HEK293 (cell line): ENCODE results near the gene PALM.
A peak's percentile ranks its signal among the peaks of the same experiment; 100 is the strongest.

Experiments used
- CTCF ChIA-PET: fragments of 350-600 bp; formaldehyde crosslinking; extraction: SDS; loops from one replicate; lab custom pipeline; 2021; ENCODE audit warnings: antibody characterized with exemption; lab: Yijun Ruan, JAX
- POLR2A ChIA-PET: fragments of 300-600 bp; formaldehyde crosslinking; extraction: SDS; loops from one replicate; lab custom pipeline; 2020; ENCODE audit warnings: antibody characterized with exemption, inconsistent platforms; lab: Yijun Ruan, JAX
- H3K27ac ChIP-seq: fragments of 200-500 bp; sonication (Bioruptor generic); 2 replicates; pipeline ENCODE4 v1.5.1; 2014; ENCODE audit warnings: low read depth, low read length, control low read depth, inconsistent platforms; ENCODE audit errors: extremely low read depth
- H3K36me3 ChIP-seq, 2 experiments: fragments of 200-500 bp in 1 of 2; sonication (Bioruptor generic) in 1 of 2; 1 replicate in 1 of 2; 2 replicates in 1 of 2; pipeline ENCODE4 v1.5.1; 2014 to 2017; ENCODE audit warnings: inconsistent platforms in 2 of 2, low read length in 2 of 2; ENCODE audit not compliant: control insufficient read depth in 2 of 2, insufficient read depth in 1 of 2
- H3K4me1 ChIP-seq: fragments of 200-500 bp; sonication (Bioruptor generic); 2 replicates; pipeline ENCODE4 v1.5.1; 2014; ENCODE audit warnings: mild to moderate bottlenecking, low read length, inconsistent platforms; ENCODE audit not compliant: control insufficient read depth, insufficient read depth
- H3K4me3 ChIP-seq: 2 replicates; pipeline ENCODE4 v1.5.1; 2011; ENCODE audit warnings: low read depth, mild to moderate bottlenecking, control low read depth, low read length, moderate library complexity
- H3K9me3 ChIP-seq: fragments of 200-500 bp; sonication (Bioruptor generic); 2 replicates; pipeline ENCODE4 v1.5.1; 2014; ENCODE audit warnings: low read depth, low read length, inconsistent platforms; ENCODE audit not compliant: control insufficient read depth, insufficient read depth
- EGR2 ChIP-seq: fragments of 450-650 bp; formaldehyde crosslinking; IDR thresholded peaks from 2 replicates; pipeline ENCODE4 v1.5.1; 2016; ENCODE audit warnings: low read depth, missing biosample characterization, missing genetic modification characterization
- FEZF1 ChIP-seq: fragments of 450-650 bp; formaldehyde crosslinking; IDR thresholded peaks from 2 replicates; pipeline ENCODE4 v1.5.1; 2016; ENCODE audit warnings: missing biosample characterization, missing genetic modification characterization
- GLI2 ChIP-seq: fragments of 450-650 bp; formaldehyde crosslinking; IDR thresholded peaks from 2 replicates; pipeline ENCODE4; 2017; ENCODE audit warnings: missing biosample characterization, missing genetic modification characterization, low read depth, borderline replicate concordance
- GLI4 ChIP-seq: fragments of 450-650 bp; formaldehyde crosslinking; IDR thresholded peaks from 2 replicates; pipeline ENCODE4 v1.5.1; 2016; ENCODE audit warnings: missing biosample characterization, missing genetic modification characterization
- GLIS1 ChIP-seq: fragments of 450-650 bp; formaldehyde crosslinking; IDR thresholded peaks from 2 replicates; pipeline ENCODE4 v1.5.1; 2016; ENCODE audit warnings: missing biosample characterization, missing genetic modification characterization
- KLF17 ChIP-seq: fragments of 450-650 bp; formaldehyde crosslinking; IDR thresholded peaks from 2 replicates; pipeline ENCODE4 v1.5.1; 2016; ENCODE audit warnings: missing biosample characterization, missing genetic modification characterization
- KLF9 ChIP-seq: fragments of 450-650 bp; formaldehyde crosslinking; IDR thresholded peaks from 2 replicates; pipeline ENCODE4 v1.5.1; 2016; ENCODE audit warnings: missing biosample characterization, missing genetic modification characterization, low read depth
- SCRT1 ChIP-seq: fragments of 450-650 bp; formaldehyde crosslinking; IDR thresholded peaks from 2 replicates; pipeline ENCODE4 v1.5.1; 2016; ENCODE audit warnings: missing biosample characterization, missing genetic modification characterization, borderline replicate concordance
- TRIM28 ChIP-seq: IDR thresholded peaks from 2 replicates; pipeline ENCODE4 v1.6.1; 2011; ENCODE audit warnings: low read length, control low read depth, borderline replicate concordance
- ZBTB1 ChIP-seq: fragments of 450-650 bp; formaldehyde crosslinking; IDR thresholded peaks from 2 replicates; pipeline ENCODE4 v1.5.1; 2016; ENCODE audit warnings: missing biosample characterization, missing genetic modification characterization
- ZBTB10 ChIP-seq: fragments of 450-650 bp; formaldehyde crosslinking; IDR thresholded peaks from 2 replicates; pipeline ENCODE4 v1.5.1; 2016; ENCODE audit warnings: missing biosample characterization, missing genetic modification characterization
- ZBTB48 ChIP-seq: fragments of 450-650 bp; formaldehyde crosslinking; IDR thresholded peaks from 2 replicates; pipeline ENCODE4 v1.5.1; 2016; ENCODE audit warnings: missing biosample characterization, missing genetic modification characterization
- ZFP3 ChIP-seq: fragments of 450-650 bp; formaldehyde crosslinking; IDR thresholded peaks from 2 replicates; pipeline ENCODE4 v1.5.1; 2016; ENCODE audit warnings: low read depth, missing biosample characterization, missing genetic modification characterization
- ZIC2 ChIP-seq: fragments of 450-650 bp; formaldehyde crosslinking; IDR thresholded peaks from 2 replicates; pipeline ENCODE4 v1.5.1; 2016; ENCODE audit warnings: missing biosample characterization, missing genetic modification characterization
- ZNF169 ChIP-seq: fragments of 450-650 bp; formaldehyde crosslinking; IDR thresholded peaks from 2 replicates; pipeline ENCODE4 v1.5.1; 2016; ENCODE audit warnings: missing biosample characterization, missing genetic modification characterization
- ZNF23 ChIP-seq: fragments of 450-650 bp; formaldehyde crosslinking; IDR thresholded peaks from 2 replicates; pipeline ENCODE4 v1.5.1; 2016; ENCODE audit warnings: missing biosample characterization, missing genetic modification characterization, borderline replicate concordance
- ZNF473 ChIP-seq: fragments of 450-650 bp; formaldehyde crosslinking; IDR thresholded peaks from 2 replicates; pipeline ENCODE4 v1.5.1; 2017; ENCODE audit warnings: missing biosample characterization, missing genetic modification characterization
- ZNF48 ChIP-seq: fragments of 450-650 bp; formaldehyde crosslinking; IDR thresholded peaks from 2 replicates; pipeline ENCODE4 v1.5.1; 2016; ENCODE audit warnings: missing biosample characterization, missing genetic modification characterization
- ZNF610 ChIP-seq: fragments of 450-650 bp; formaldehyde crosslinking; IDR thresholded peaks from 2 replicates; pipeline ENCODE4 v1.5.1; 2016; ENCODE audit warnings: missing biosample characterization, missing genetic modification characterization, borderline replicate concordance
- ZNF624 ChIP-seq: fragments of 450-650 bp; formaldehyde crosslinking; IDR thresholded peaks from 2 replicates; pipeline ENCODE4 v1.5.1; 2017; ENCODE audit warnings: missing biosample characterization, missing genetic modification characterization
- ZNF776 ChIP-seq: fragments of 450-650 bp; formaldehyde crosslinking; IDR thresholded peaks from 2 replicates; pipeline ENCODE4 v1.5.0; 2017; ENCODE audit warnings: missing biosample characterization, missing genetic modification characterization, borderline replicate concordance
- ZSCAN16 ChIP-seq: fragments of 450-650 bp; formaldehyde crosslinking; IDR thresholded peaks from 2 replicates; pipeline ENCODE4 v1.5.1; 2016; ENCODE audit warnings: missing biosample characterization, missing genetic modification characterization

The PALM gene

GRCh38 chr19:677201-677600 is 31.5 kb upstream of the PALM start (continued):
- no peak for TF ChIP-seq GLI4 (tag by site-specific recombination)
- no peak for TF ChIP-seq ZNF624
- TF ChIP-seq ZNF23 (tag by site-specific recombination) = no peak
- TF ChIP-seq ZBTB10 = no peak
- no peak for TF ChIP-seq ZNF48 (tag by site-specific recombination)
- TF ChIP-seq EGR2 (tag by site-specific recombination) = 0 out of 2 replicates have a peak, but pooled peaks have one; percentile 16
- TF ChIP-seq ZSCAN16 (tag by site-specific recombination) = no peak
- TF ChIP-seq FEZF1 (tag by site-specific recombination) = no peak
- no peak for TF ChIP-seq ZBTB1 (tag by site-specific recombination)
- TF ChIP-seq ZBTB48 (tag by site-specific recombination) = no peak
- TF ChIP-seq ZNF473 (tag by site-specific recombination) = no peak
- no peak for TF ChIP-seq ZNF169 (tag by site-specific recombination)
- no peak for TF ChIP-seq KLF9 (tag by site-specific recombination)
- TF ChIP-seq ZNF776 (tag by site-specific recombination) = no peak

- Histone ChIP-seq H3K36me3 (no peaks in the 10 kb centered on the region), H3K4me3 (no peak overlapping the region), H3K9me3 (no peaks in the 10 kb centered on the region), H3K4me1 (no peaks in the 10 kb centered on the region), H3K27ac (no peak overlapping the region)
- POLR2A ChIA-PET = interaction anchor here (0.7 to 2.0 kb wide), 8 partner anchors 14 to 280 kb away, joined by 4 to 8 read pairs (median 4); partner anchors contain the start of gene RNF126
- CTCF ChIA-PET = interaction anchor here (0.9 to 1.0 kb wide), 3 partner anchors 9 to 167 kb away, joined by 3 to 4 read pairs (median 4); no protein-coding TSS in a partner anchor
- peak; percentile 74 for TF ChIP-seq GLIS1 (tag by site-specific recombination)
- no peak for TF ChIP-seq GLI2 (tag by site-specific recombination)
- TF ChIP-seq ZIC2 (tag by site-specific recombination) = 0 out of 2 replicates have a peak, but pooled peaks have one; percentile 36
- no peak for TF ChIP-seq TRIM28
- TF ChIP-seq ZNF610 = no peak
Measured at GRCh38 chr19:677601-678436, 30.9 kb upstream of the PALM start.

GRCh38 chr19:678791-679388 is 29.8 kb upstream of the PALM start:
- H3K27ac ChIP-seq = no peak overlapping the region
- CTCF ChIA-PET = interaction anchor here (0.6 to 0.7 kb wide), 2 partner anchors 8 to 51 kb away, joined by 3 read pairs; no protein-coding TSS in a partner anchor
- POLR2A ChIA-PET = interaction anchor here (0.5 to 2.0 kb wide), 4 partner anchors 16 to 55 kb away, joined by 3 to 10 read pairs (median 4); partner anchors contain the start of genes PALM and RNF126
- H3K36me3 ChIP-seq = no peaks in the 10 kb centered on the region
- TF ChIP-seq ZFP3 (peak; percentile 99), KLF17 (tag by site-specific recombination) (no peak), SCRT1 (tag by site-specific recombination) (no peak)
- H3K4me3 ChIP-seq = no peak overlapping the region
- H3K4me1 ChIP-seq = no peaks in the 10 kb centered on the region
- no peaks in the 10 kb centered on the region for H3K9me3 ChIP-seq
